DLD1 (cell line): ENCODE results near the gene VEGFA.

Experiments used
- in situ Hi-C: cut with HindIII; loops from 2 replicates; pipeline ENCODE4 v1.10.0; 2017; ENCODE audit warnings: low sequenced_read_pairs

Gene VEGFA

DNA sequence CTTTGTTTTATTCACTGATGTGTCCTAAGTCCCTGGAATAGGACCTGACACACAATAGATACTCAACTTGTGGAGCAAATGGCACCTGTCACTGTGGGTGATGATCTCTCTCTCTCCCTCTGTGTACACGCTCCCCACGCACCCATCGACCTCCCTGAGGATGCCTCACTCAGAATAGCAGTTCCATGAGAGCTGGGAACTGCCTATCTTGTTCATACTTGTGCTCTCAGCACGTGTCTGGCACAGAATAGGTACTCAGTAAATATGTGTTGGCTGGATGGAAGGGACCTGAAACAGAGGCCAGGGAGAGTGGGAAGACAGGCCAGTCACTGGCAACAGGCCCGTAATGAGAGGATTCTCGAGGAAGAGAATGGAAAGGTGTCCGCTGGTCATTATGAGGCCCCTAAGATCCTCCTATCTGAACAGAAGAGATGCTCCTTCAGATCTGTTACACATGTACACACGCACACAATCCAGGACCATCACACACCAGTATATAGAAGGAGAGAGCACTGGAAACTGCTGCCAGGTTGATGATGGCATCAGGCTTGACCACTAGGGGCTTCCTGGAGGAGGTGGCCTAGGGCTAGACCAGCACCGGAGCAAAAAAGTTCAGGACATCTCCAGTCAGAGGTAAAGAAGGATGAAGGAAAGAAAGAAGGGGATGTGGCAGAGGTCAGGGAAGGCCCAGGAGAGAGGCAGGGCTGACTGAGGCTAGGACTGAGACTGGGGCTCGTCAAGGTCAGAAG lies 30.9 kb downstream of the VEGFA start:
- in situ Hi-C loops, result no loop called here

DNA sequence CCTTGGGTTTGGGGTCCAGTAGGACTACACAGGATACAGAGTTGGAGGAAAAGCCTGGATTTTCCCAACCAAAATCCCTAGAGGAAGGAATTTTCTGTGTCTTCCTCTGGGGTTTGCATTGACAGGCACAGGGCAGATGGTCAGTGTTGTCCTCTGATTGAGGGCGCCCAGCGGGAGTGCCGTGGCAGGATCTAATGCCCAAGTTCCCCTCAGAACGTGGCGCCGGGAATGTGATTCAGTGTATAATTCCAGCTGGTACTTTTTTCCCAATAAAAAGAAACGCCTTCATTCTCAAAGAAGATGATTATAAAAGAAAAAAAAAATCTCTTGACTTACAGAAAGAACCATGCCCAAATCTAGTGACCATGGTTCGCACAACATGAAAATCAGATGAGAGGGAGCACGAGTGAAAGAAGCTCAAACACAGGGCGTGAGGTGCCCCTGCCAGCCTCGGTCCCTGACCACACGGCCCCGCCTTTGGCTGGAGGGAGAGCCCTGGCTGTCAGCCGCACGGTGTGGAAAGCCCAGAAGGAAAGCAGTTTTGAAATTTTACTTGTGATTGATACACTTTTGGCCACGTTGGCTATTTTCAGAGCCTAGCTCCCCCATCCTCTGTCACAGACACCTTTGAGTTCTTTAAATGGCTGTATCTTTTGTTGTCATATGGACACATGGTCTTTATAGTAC lies 31.6 kb downstream of the VEGFA start:
- in situ Hi-C loops, result no loop called here

DNA sequence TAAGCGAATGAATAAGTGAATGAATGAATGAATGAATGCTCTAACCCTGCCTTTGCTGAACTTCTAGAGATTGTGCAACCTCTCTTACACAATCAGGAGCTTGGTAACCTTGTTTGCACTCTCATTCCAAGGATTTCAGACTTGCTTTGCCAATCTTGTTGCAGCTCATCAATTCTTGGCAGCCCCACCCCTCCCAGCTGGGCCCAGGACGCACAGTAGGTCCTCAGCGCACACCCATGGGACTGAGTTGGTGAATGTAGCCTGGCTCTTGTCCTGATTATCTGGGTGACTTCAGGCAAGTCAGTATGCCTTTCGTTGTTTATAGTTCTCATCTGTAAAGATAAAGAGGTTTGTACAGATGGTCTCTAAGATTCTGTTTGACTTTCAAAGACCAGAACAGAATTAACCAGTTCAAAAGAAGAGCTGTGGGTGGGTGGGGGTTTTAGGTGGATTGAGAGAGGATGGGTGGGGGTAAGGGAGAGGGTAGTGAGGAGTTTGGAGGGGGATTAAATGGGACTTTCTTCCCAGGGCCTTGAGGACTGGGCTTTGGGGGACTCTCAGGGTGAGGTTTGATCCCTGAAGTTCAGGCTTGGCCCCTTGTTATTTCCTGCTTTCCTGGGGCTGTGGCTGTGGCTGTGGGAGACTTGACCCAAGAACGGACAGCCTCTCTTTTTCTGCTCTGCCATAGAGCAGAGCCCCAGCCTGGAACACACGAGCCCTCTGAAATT lies 33.2 kb downstream of the VEGFA start:
- in situ Hi-C loops, result no loop called here

GRCh38 chr6:43803783-43804549 lies 34.0 kb downstream of the VEGFA start:
- in situ Hi-C loops, result no loop called here

- in situ Hi-C loops, result no loop called here
Observed at GRCh38 chr6:43804550-43805223, 34.7 kb downstream of the VEGFA start.

GRCh38 chr6:43805699-43806042 lies 35.7 kb downstream of the VEGFA start:
- in situ Hi-C loops, result no loop called here

GRCh38 chr6:43806043-43806757 lies 36.2 kb downstream of the VEGFA start:
- in situ Hi-C loops, result no loop called here

DNA sequence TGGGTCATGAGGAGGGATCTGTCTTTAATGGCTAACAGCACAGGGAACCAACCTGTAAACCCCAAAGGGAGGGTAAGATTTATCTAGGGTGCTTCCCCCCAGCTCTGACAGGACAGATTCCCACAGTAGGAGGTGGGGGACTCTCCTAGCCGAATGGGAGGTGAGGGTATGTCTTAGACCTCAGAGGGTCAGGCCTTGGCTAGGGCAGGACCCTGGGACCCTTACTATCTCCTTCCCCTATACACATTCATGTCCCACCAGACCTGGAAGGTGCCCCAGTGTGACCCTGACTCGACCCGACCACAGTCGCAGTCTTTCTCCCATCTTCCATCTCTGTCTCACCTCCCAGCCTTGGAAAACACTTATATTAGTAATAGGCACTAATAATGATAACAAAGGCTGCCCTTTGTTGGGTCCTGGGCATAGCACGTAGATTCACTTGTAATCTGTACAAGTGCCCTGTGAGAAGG lies 36.8 kb downstream of the VEGFA start:
- in situ Hi-C loops, result no loop called here

GRCh38 chr6:43807228-43808061 lies 37.4 kb downstream of the VEGFA start:
- in situ Hi-C loops, result no loop called here

DNA sequence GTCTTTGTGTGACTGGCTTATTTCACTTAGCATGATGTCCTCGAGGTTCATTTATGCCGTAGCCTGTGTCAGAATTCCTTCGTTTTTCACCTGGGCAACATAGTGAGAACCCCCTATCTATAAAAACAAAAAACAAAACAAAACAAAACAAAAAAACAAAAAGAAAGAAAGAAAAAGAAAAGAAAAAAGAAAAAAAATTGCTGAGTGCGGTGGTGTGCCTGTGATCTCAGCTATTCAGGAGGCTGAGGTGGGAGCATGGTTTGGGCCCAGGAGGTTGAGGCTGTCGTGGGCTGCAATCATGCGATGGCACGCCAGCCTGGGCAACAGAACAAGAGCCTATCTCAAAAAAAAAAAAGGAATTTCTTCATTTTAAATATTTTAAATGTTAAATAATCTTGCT lies 38.4 kb downstream of the VEGFA start:
- in situ Hi-C loops, result no loop called here

DNA sequence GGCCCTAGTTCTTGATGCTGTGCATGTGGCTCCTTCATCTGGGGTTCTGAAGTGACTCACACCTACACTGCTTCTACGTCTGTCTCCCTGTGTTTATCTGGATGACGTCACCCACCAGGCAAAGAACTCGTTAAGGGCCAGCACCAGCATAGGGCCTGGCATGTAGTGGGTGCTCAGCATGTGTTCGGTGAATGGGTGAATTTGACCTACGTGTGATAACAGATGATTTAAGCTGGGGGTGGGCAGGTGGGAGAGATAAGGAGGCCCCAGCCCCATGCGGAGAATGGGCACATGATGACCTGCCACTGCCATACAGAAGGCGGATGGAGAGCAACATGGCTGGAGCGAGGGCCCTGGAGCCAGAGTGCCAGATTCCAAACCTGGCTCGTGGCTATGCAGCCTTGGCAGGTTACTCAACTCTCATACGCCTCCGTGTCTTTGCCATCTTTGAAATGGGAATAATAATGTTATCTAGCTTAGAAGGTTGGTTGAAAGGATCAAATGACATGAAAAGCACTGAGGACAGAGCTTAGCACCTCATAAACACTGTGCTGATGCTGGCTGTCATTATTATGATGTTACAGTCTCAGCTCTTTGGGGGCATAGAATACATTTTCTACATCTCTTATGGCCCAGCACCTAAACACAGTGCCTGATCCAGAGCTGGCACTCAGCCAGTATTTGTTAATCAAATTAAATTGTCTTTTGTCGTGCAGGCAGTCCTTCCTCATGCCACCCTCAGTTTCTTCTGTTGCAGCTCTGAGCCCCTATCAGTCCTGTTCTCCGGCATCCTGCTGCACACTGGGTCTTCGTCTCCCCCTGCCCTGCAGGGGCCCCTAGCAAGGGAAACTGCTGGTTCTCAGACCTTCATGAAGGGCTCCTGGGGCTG lies 39.6 kb downstream of the VEGFA start:
- in situ Hi-C loops, result no loop called here

- in situ Hi-C loops, result no loop called here
Observed at GRCh38 chr6:43810965-43811732, 41.1 kb downstream of the VEGFA start.

DNA sequence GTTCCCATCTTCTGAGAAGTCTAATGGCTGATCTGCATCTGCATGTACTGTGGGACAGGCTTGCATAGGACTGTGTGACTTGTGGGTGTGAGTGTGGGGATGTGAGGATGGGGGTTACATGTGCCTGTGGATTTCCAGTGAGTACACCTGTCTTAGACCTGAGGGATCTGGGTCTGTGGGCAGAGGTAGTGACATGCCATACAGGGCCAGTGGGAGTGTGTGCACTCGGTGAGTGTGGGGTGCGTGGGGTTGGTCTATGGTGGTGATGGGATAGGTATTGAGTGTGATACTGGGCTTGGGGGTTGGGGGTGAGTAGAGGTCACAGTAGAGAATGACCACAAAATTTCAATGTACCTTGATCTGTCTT lies 41.7 kb downstream of the VEGFA start:
- in situ Hi-C loops, result no loop called here

- in situ Hi-C loops, result no loop called here
Observed at GRCh38 chr6:43812850-43813578, 43.0 kb downstream of the VEGFA start.

GRCh38 chr6:43814111-43814510 lies 44.1 kb downstream of the VEGFA start:
- in situ Hi-C loops, result no loop called here

GRCh38 chr6:43814865-43815264 lies 44.9 kb downstream of the VEGFA start:
- in situ Hi-C loops, result loop anchor here (5.0 kb wide), 2 partner anchors 38 to 162 kb away; no protein-coding TSS in a partner anchor

DNA sequence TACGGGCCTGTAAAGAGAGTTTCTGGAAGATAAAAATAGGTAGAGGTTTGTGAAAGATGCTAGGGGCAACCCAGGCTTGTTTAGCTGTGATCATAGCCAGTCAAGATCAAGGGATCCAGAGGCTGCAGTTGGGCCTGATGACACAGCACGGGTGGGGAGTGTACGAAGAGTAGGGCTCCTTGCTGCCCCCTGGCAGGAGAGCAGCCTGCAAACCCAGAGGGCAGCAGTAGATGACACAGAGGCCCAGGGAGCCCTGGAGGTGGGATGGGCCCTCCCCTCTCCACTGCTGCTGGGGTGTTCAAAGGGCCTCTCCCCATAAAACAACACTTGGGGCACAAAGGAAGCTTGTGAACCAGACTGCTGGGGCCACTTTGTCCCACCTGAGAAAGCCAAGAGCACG lies 47.2 kb downstream of the VEGFA start:
- in situ Hi-C loops, result loop anchor here (5.0 kb wide), 2 partner anchors 40 to 160 kb away; no protein-coding TSS in a partner anchor
